GM12878 (cell line): Measurements from ENCODE around the gene ADCY1. TPM values are rescaled to one million over a fixed set of nuclear protein-coding genes. Genes with fewer than 3 reads are reported as not detected.

Experiments
- ATAC-seq: fragments of 200-7000 bp; cut with Tn5 transposase; 3 replicates; pipeline ENCODE4 v1.9.1; 2020; ENCODE audit warnings: mild to moderate bottlenecking, moderate library complexity
- BruUV-seq: library from RNA; stranded (reverse); fragments of 400-500 nt; replicated peaks from 2 replicates; lab custom pipeline; 2021; lab: Mats Ljungman, UMichigan
- CTCF ChIA-PET: fragments of 300-600 bp; sonication (Branson Sonifier 250); formaldehyde crosslinking; extraction: SDS; loops from one replicate; lab custom pipeline; 2021; ENCODE audit warnings: inconsistent platforms; lab: Yijun Ruan, JAX
- POLR2A ChIA-PET: fragments of 350-600 bp; formaldehyde crosslinking; extraction: SDS; loops from one replicate; lab custom pipeline; 2021; ENCODE audit warnings: inconsistent platforms; lab: Charles Lee
- RAD21 ChIA-PET: fragments of 300-600 bp; sonication (Branson Sonifier 250); formaldehyde crosslinking; loops from one replicate; lab custom pipeline; 2023; ENCODE audit warnings: antibody characterized with exemption; ENCODE audit not compliant: unreplicated experiment; lab: Charles Lee
- SMC1A ChIA-PET: fragments of 300-600 bp; sonication (Branson Sonifier 250); formaldehyde crosslinking; loops from one replicate; lab custom pipeline; 2023; ENCODE audit not compliant: unreplicated experiment, uncharacterized antibody; lab: Charles Lee
- DNase-seq: peaks from one replicate; pipeline ENCODE4 v3.0.0-alpha.2; 2011; ENCODE audit warnings: low read depth, low spot score
- FAIRE-seq: peaks from 3 replicates; lab custom pipeline; 2011; peaks lifted over from hg19 to GRCh38; lab: Jason Lieb, UNC
- H2AFZ ChIP-seq: 2 replicates; pipeline ENCODE4 v1.6.0; 2011; ENCODE audit warnings: low read depth, low read length, control low read depth; ENCODE audit not compliant: control insufficient read depth
- H3K27ac ChIP-seq: 2 replicates; pipeline ENCODE4 v1.5.1; 2011; ENCODE audit warnings: control low read depth; ENCODE audit not compliant: control insufficient read depth, insufficient read depth
- H3K27me3 ChIP-seq, 2 experiments: replicated peaks in 1 of 2; 2 replicates each; pipeline versions ENCODE4 v1.6.0 to v1.6.1; 2011; ENCODE audit warnings: low read length in 1 of 2; ENCODE audit not compliant: control insufficient read depth in 2 of 2, insufficient read depth in 2 of 2
- H3K36me3 ChIP-seq, 2 experiments: 2 replicates each; pipeline ENCODE4 v1.5.1; 2011; ENCODE audit warnings: low read length in 1 of 2; ENCODE audit not compliant: control insufficient read depth in 2 of 2, insufficient read depth in 2 of 2
- H3K4me1 ChIP-seq: 2 replicates; pipeline ENCODE4 v1.6.1; 2011; ENCODE audit warnings: mild to moderate bottlenecking, low read length, moderate library complexity, mixed read lengths; ENCODE audit not compliant: control insufficient read depth, insufficient read depth
- H3K4me2 ChIP-seq: 2 replicates; pipeline ENCODE4 v1.6.0; 2011; ENCODE audit warnings: control low read depth; ENCODE audit not compliant: control insufficient read depth, insufficient read depth
- H3K4me3 ChIP-seq: fragments of 200-600 bp; sonication (generic); 2 replicates; pipeline ENCODE4 v1.5.1; 2016
- H3K79me2 ChIP-seq: 2 replicates; pipeline ENCODE4 v1.6.0; 2011; ENCODE audit warnings: low read length; ENCODE audit not compliant: control insufficient read depth, insufficient read depth
- H3K9ac ChIP-seq: 2 replicates; pipeline ENCODE4 v1.8.0; 2011; ENCODE audit warnings: low read length, control low read depth, mixed read lengths; ENCODE audit not compliant: control insufficient read depth, insufficient read depth
- H3K9me3 ChIP-seq: replicated peaks from 3 replicates; pipeline ENCODE4 v1.5.1; 2011; ENCODE audit warnings: mild to moderate bottlenecking, low read length; ENCODE audit not compliant: control insufficient read depth, insufficient read depth
- H4K20me1 ChIP-seq: 2 replicates; pipeline ENCODE4 v1.6.0; 2011; ENCODE audit not compliant: control insufficient read depth, insufficient read depth
- CBFB ChIP-seq: IDR thresholded peaks from 2 replicates; pipeline ENCODE4 v1.6.1; 2016; ENCODE audit warnings: antibody characterized with exemption, low read depth
- IKZF1 ChIP-seq: fragments of 450-650 bp; conservative IDR thresholded peaks from 2 replicates; pipeline ENCODE4 v1.6.1; 2017; ENCODE audit warnings: antibody characterized with exemption, mild to moderate bottlenecking
- PBX3 ChIP-seq: IDR thresholded peaks from 2 replicates; pipeline ENCODE4 v1.6.1; 2011; ENCODE audit warnings: mild to moderate bottlenecking, low read depth, low read length, moderate library complexity; ENCODE audit not compliant: insufficient replicate concordance
- POLR2AphosphoS5 ChIP-seq: IDR thresholded peaks from 2 replicates; pipeline ENCODE4 v1.6.1; 2011; ENCODE audit warnings: mild to moderate bottlenecking, low read length, inconsistent platforms
- RAD21 ChIP-seq: IDR thresholded peaks from 2 replicates; pipeline ENCODE4 v1.6.1; 2011; ENCODE audit warnings: mild to moderate bottlenecking, low read depth, low read length, moderate library complexity; ENCODE audit not compliant: insufficient read depth
- RAD51 ChIP-seq: fragments of 450-650 bp; IDR thresholded peaks from 2 replicates; pipeline ENCODE4 v1.6.1; 2016; ENCODE audit warnings: moderate library complexity, mild to moderate bottlenecking, inconsistent platforms
- SIN3A ChIP-seq: IDR thresholded peaks from 2 replicates; pipeline ENCODE4 v1.6.1; 2012; ENCODE audit warnings: low read depth, low read length, improper control_type of control experiment
- SMAD1 ChIP-seq: fragments of 450-650 bp; IDR thresholded peaks from 2 replicates; pipeline ENCODE4 v1.6.1; 2018; ENCODE audit warnings: mild to moderate bottlenecking, low read depth; ENCODE audit not compliant: partially characterized antibody
- ZBTB33 ChIP-seq: fragments of 450-650 bp; IDR thresholded peaks from 2 replicates; pipeline ENCODE4 v1.6.1; 2017; ENCODE audit warnings: mild to moderate bottlenecking
- WGBS: methylation state at CpG from one replicate; pipeline ENCODE4 v1.1.6; 2016; ENCODE audit warnings: low lambda C conversion rate; ENCODE audit not compliant: insufficient replicate concordance, insufficient coverage; ENCODE audit errors: missing lambda C conversion rate; 5-methylcytosine and 5-hydroxymethylcytosine counted together
- in situ Hi-C: fragments of 300-500 bp; cut with MboI; formaldehyde crosslinking; loops from 9 replicates; pipeline ENCODE4 v1.14.3; 2018; ENCODE audit warnings: mixed read lengths
- intact Hi-C: fragments of 100-400 bp; cut with micrococcal nuclease; formaldehyde crosslinking; loops from one replicate; pipeline ENCODE4 v1.14.2; 2022; ENCODE audit not compliant: unreplicated experiment
- polyA plus RNA-seq, 11 experiments: library from polyadenylated mRNA; depleted of rRNA in 4 of 11; unstranded in 6 of 11; stranded (reverse) in 5 of 11; fragments of >200 nt; fragmentation: Nextera tagmentation in 4 of 11; fragmentation: Illumina TruSeq in 1 of 11; extraction: Ambion mirVana in 4 of 11; extraction: Trizol in 1 of 11; gene quantifications; 1 replicate in 1 of 11; 2 replicates in 10 of 11; pipeline versions ENCODE4 v1.2.1 to v1.2.3, GENCODE V29; 2011 to 2016; ENCODE audit warnings: inconsistent platforms in 2 of 11, missing spikeins in 2 of 11, low read depth in 1 of 11
- total RNA-seq, 4 experiments: library from RNA; depleted of rRNA in 3 of 4; stranded (reverse); fragments of >200 nt in 3 of 4; fragmentation: Illumina TruSeq in 1 of 4; extraction: Trizol in 1 of 4; gene quantifications; 2 replicates each; pipeline versions ENCODE4 v1.2.1 to v1.2.3, GENCODE V29; 2013 to 2021
- TF ChIP-seq, protein P1 (sequence below): fragments of 450-650 bp; IDR thresholded peaks from 2 replicates; pipeline ENCODE4 v1.6.1; 2018; ENCODE audit warnings: borderline replicate concordance, mild to moderate bottlenecking; ENCODE audit not compliant: partially characterized antibody

The ADCY1 gene
- total and polyA plus RNA-seq, 10 of the 15 experiments (the other 5 are each of a cell fraction or from before 2014, with no cell fraction given): 0.13 to 1.4 (median 0.45) TPM; not detected in 1

GRCh38 chr7:45657890-45658715 is 83.9 kb downstream of the ADCY1 start:
- no peaks in the 10 kb centered on the region for H3K36me3 ChIP-seq
- H3K79me2 ChIP-seq: no peaks in the 10 kb centered on the region
- in situ Hi-C loops (no loop called here), intact Hi-C loops (no loop called here)
- ChIA-PET POLR2A (interaction anchor here (0.6 kb wide), 1 partner anchor 193 kb away, joined by 4 read pairs; no protein-coding TSS in a partner anchor), SMC1A (no interaction called here), CTCF (no interaction called here), RAD21 (no interaction called here)
- no peaks in the 10 kb centered on the region for H4K20me1 ChIP-seq
- H3K9ac ChIP-seq: no peak overlapping the region
- no peak overlapping the region for H3K4me3 ChIP-seq
- H3K27ac ChIP-seq: no peak overlapping the region
- no peak for DNase-seq
- FAIRE-seq: no peak
- H2AFZ ChIP-seq: no peak overlapping the region
- H3K27me3 ChIP-seq: no peaks in the 10 kb centered on the region
- no TSS peak for BruUV-seq
- WGBS: 42% methylated on average over 11 of the region's 11 CpGs
- H3K9me3 ChIP-seq: no peaks in the 10 kb centered on the region
- ATAC-seq: no peak
- TF ChIP-seq SMAD1 (no peak), IKZF1 (no peak), POLR2AphosphoS5 (no peak), CBFB (no peak), RAD51 (no peak), ZBTB33 (no peak), PBX3 (no peak), RAD21 (no peak), SIN3A (no peak)
- TF ChIP-seq, protein P1, sequence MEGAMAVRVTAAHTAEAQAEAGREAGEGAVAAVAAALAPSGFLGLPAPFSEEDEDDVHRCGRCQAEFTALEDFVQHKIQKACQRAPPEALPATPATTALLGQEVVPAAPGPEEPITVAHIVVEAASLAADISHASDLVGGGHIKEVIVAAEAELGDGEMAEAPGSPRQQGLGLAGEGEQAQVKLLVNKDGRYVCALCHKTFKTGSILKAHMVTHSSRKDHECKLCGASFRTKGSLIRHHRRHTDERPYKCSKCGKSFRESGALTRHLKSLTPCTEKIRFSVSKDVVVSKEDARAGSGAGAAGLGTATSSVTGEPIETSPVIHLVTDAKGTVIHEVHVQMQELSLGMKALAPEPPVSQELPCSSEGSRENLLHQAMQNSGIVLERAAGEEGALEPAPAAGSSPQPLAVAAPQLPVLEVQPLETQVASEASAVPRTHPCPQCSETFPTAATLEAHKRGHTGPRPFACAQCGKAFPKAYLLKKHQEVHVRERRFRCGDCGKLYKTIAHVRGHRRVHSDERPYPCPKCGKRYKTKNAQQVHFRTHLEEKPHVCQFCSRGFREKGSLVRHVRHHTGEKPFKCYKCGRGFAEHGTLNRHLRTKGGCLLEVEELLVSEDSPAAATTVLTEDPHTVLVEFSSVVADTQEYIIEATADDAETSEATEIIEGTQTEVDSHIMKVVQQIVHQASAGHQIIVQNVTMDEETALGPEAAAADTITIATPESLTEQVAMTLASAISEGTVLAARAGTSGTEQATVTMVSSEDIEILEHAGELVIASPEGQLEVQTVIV: no peak
- H3K4me1 ChIP-seq: no peaks in the 10 kb centered on the region
- no peak overlapping the region for H3K4me2 ChIP-seq
